Anterior cingulate cortex (tissue), 58 donors: ENCODE data around the gene OXTR.

Source experiments
- DNase-seq, 58 donors: peaks; one replicate each; lab custom pipeline; 2025; lab: John Stamatoyannopoulos, UW

Gene OXTR

GRCh38 chr3:8745619-8746370 is 23.6 kb downstream of the OXTR start:
- DNase-seq, result no peak

- peak in 1 of 58 donors; percentile 24 for DNase-seq
Measured at GRCh38 chr3:8743911-8744310, 25.5 kb downstream of the OXTR start.

GRCh38 chr3:8743021-8743601 is 26.3 kb downstream of the OXTR start:
- no peak for DNase-seq

GRCh38 chr3:8741581-8742261 is 27.7 kb downstream of the OXTR start:
- no peak for DNase-seq

GRCh38 chr3:8739757-8740504 is 29.5 kb downstream of the OXTR start:
- DNase-seq, result no peak

GRCh38 chr3:8738639-8739038 is 30.8 kb downstream of the OXTR start:
- DNase-seq, result no peak

- DNase-seq, result no peak
Measured at GRCh38 chr3:8737823-8738222, 31.6 kb downstream of the OXTR start.

- DNase-seq, result no peak
Measured at GRCh38 chr3:8737301-8737700, 32.1 kb downstream of the OXTR start.

- DNase-seq, result no peak
Measured at GRCh38 chr3:8736436-8736835, 33.0 kb downstream of the OXTR start.

GRCh38 chr3:8734908-8735307 is 34.5 kb downstream of the OXTR start:
- no peak for DNase-seq

GRCh38 chr3:8734137-8734878 is 35.1 kb downstream of the OXTR start:
- DNase-seq, result no peak

GRCh38 chr3:8733332-8734094 is 35.9 kb downstream of the OXTR start, which contains the start of gene CAV3:
Gene CAV3 (plus strand): TSS chr3:8733802. CDS start chr3:8733877, 75 bp downstream.
- DNase-seq, result no peak

GRCh38 chr3:8732413-8732812 is 37.0 kb downstream of the OXTR start:
- DNase-seq, result no peak

- DNase-seq, result no peak
Measured at GRCh38 chr3:8730656-8731055, 38.8 kb downstream of the OXTR start.

GRCh38 chr3:8729479-8729878 is 39.9 kb downstream of the OXTR start:
- DNase-seq, result no peak

GRCh38 chr3:8727605-8728512 is 41.6 kb downstream of the OXTR start:
- DNase-seq, result no peak

GRCh38 chr3:8724108-8724752 is 45.2 kb downstream of the OXTR start:
- no peak for DNase-seq

- no peak for DNase-seq
Measured at GRCh38 chr3:8723612-8724011, 45.8 kb downstream of the OXTR start.
